Body of pancreas (tissue), 4 donors: ENCODE data around the gene HAUS3. TPM values are rescaled to one million over a fixed set of nuclear protein-coding genes. Genes with fewer than 3 reads are reported as not detected.

Experiments used
- ATAC-seq: fragments of 150-250 bp; one replicate; pipeline ENCODE4 v1.9.1; 2016
- DNase-seq, 4 donors: peaks; one replicate each; pipeline ENCODE4 v3.0.0-alpha.2; 2019
- H3K27ac ChIP-seq, 4 donors: fragments of 200-600 bp; sonication (generic); 1 replicate in 3 of 4; 2 replicates in 1 of 4; pipeline versions ENCODE4 v1.5.1 to v1.6.1; 2016 to 2019; ENCODE audit warnings: mild to moderate bottlenecking in 1 of 4, mixed read lengths in 1 of 4, moderate library complexity in 1 of 4
- H3K27me3 ChIP-seq, 2 donors: fragments of 200-600 bp; sonication (generic); one replicate each; pipeline ENCODE4 v1.6.0; 2016; ENCODE audit warnings: mild to moderate bottlenecking in 1 of 2
- H3K36me3 ChIP-seq, 2 donors: fragments of 200-600 bp; sonication (generic); replicated peaks in 1 of 2; 2 replicates each; pipeline ENCODE4 v1.5.1; 2016; ENCODE audit warnings: low read depth in 2 of 2; ENCODE audit not compliant: insufficient read depth in 1 of 2
- H3K4me1 ChIP-seq: fragments of 200-600 bp; sonication (generic); one replicate; pipeline ENCODE4 v1.6.0; 2016
- H3K4me3 ChIP-seq, 2 donors: fragments of 200-600 bp; sonication (generic); 1 replicate in 1 of 2; 2 replicates in 1 of 2; pipeline ENCODE4 v1.5.1; 2016 to 2019
- H3K9me3 ChIP-seq, 3 donors: fragments of 200-600 bp; sonication (generic); 1 replicate in 2 of 3; 2 replicates in 1 of 3; pipeline ENCODE4 v1.5.1; 2016
- POLR2A ChIP-seq, 3 donors: fragments of 450-650 bp; IDR thresholded peaks; one replicate each; pipeline ENCODE4 v1.6.1; 2016; ENCODE audit warnings: antibody characterized with exemption in 3 of 3, mild to moderate bottlenecking in 2 of 3
- WGBS, 2 donors: methylation state at CpG; one replicate each; pipeline ENCODE4 v1.1.5; 2017; 5-methylcytosine and 5-hydroxymethylcytosine counted together
- intact Hi-C: fragments of 100-400 bp; cut with DNase I; formaldehyde crosslinking; loops from one replicate; pipeline ENCODE4 v1.15.1; 2023
- total RNA-seq, 2 donors: library from RNA; depleted of rRNA; stranded (reverse); fragments of >200 nt; gene quantifications; one replicate each; pipeline ENCODE4 v1.1.0, GENCODE V29; 2016
- TF ChIP-seq, protein P1 (sequence below), 7 experiments: fragments of 450-650 bp in 4 of 7; fragments of 200-600 bp in 3 of 7; sonication (generic) in 3 of 7; IDR thresholded peaks; one replicate each; pipeline ENCODE4 v1.5.1; 2016 to 2019; ENCODE audit warnings: antibody characterized with exemption in 7 of 7

The HAUS3 gene
- total RNA-seq, 2 donors from 2014 or later, result 7.3 to 11.9 TPM

GRCh38 chr4:2266181-2266580 is 24.3 kb upstream of the HAUS3 start:
- 29% methylated on average over 7 to 8 of the region's 8 CpGs for WGBS, 2 donors
- H3K27ac ChIP-seq, result no peak overlapping the region
- TF ChIP-seq, protein P1, sequence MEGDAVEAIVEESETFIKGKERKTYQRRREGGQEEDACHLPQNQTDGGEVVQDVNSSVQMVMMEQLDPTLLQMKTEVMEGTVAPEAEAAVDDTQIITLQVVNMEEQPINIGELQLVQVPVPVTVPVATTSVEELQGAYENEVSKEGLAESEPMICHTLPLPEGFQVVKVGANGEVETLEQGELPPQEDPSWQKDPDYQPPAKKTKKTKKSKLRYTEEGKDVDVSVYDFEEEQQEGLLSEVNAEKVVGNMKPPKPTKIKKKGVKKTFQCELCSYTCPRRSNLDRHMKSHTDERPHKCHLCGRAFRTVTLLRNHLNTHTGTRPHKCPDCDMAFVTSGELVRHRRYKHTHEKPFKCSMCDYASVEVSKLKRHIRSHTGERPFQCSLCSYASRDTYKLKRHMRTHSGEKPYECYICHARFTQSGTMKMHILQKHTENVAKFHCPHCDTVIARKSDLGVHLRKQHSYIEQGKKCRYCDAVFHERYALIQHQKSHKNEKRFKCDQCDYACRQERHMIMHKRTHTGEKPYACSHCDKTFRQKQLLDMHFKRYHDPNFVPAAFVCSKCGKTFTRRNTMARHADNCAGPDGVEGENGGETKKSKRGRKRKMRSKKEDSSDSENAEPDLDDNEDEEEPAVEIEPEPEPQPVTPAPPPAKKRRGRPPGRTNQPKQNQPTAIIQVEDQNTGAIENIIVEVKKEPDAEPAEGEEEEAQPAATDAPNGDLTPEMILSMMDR (IDR thresholded peaks at IDR 0.05), result no peak
- TF ChIP-seq POLR2A (IDR thresholded peaks at IDR 0.05), result no peak
- DNase-seq, result peak in 2 of 4 donors; percentile 39 to 61
- H3K9me3 ChIP-seq, result no peaks in the 10 kb centered on the region
- no peak for ATAC-seq
- H3K4me3 ChIP-seq, result no peak overlapping the region
- intact Hi-C loops, result loop anchor here (10.0 kb wide), 1 partner anchor 159 kb away; no protein-coding TSS in a partner anchor
- H3K36me3 ChIP-seq, result no peaks in the 10 kb centered on the region
- peaks cover 17% of the 10 kb centered on the region for H3K4me1 ChIP-seq
- no peaks in the 10 kb centered on the region for H3K27me3 ChIP-seq

GRCh38 chr4:2265113-2266110 is 23.5 kb upstream of the HAUS3 start:
- TF ChIP-seq, protein P1 (IDR thresholded peaks at IDR 0.05), result no peak
- no peak for TF ChIP-seq POLR2A (IDR thresholded peaks at IDR 0.05)
- peaks cover 23% of the 10 kb centered on the region for H3K4me1 ChIP-seq
- no peak for ATAC-seq
- no peak overlapping the region for H3K4me3 ChIP-seq
- no peak for DNase-seq
- no peaks in the 10 kb centered on the region for H3K36me3 ChIP-seq
- WGBS, 2 donors, result 86 to 92% methylated on average over 10 to 18 of the region's 19 CpGs
- intact Hi-C loops, result loop anchor here (10.0 kb wide), 1 partner anchor 159 kb away; no protein-coding TSS in a partner anchor
- no peaks in the 10 kb centered on the region for H3K27me3 ChIP-seq
- H3K27ac ChIP-seq, result no peak overlapping the region
- H3K9me3 ChIP-seq, result no peaks in the 10 kb centered on the region

DNA sequence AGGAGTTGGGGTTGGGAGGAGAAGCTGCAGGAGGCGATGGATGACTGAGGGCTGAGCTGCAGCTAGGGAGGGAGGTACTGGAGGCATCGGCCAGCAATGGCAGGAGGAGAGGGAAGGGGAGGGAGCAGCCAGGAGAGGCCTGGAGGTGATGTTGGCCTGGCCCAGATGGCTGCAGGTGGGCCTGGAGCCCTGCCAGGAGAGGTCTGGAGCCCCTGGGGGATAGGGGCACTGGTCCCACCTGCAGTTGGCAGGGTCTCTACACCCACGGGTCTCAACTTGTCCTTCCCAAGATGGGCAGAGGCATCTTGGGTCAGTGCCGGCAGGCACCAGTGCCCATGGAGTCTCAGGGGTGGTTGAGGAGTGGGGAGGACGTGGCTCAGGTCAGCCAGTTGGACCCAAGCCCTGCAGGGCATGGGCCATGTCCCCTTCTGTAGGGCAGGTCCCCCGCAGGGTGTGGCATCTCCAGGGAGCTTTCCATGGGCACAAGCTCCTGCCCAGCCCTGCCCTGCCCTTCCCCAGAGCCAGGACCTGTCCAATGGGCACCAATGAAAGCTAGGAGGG is 22.6 kb upstream of the HAUS3 start:
- intact Hi-C loops, result loop anchor here (10.0 kb wide), 1 partner anchor 160 kb away; no protein-coding TSS in a partner anchor
- 83 to 95% methylated on average over 2 to 6 of the region's 6 CpGs for WGBS, 2 donors
- no peak for ATAC-seq

DNA sequence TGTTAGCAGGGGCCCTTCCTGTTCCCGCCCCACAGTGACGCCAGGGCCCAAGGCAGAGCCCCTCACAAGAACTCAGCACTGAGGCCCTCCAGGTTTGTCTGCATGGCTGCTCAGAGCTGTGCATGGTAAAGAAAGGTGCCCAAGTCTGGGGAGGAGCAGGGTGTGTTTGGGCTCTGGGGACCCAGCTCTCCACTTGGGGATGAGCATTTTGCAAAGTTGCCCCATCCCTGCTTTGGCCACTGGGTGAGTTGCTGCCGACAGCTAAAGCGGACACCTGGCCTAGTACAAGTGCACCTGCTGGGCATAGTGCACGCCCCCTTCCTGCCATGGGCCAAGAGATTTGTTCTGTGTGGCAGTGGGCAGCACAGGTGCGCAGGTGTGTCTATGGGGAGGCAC is 22.0 kb upstream of the HAUS3 start:
- TF ChIP-seq POLR2A (IDR thresholded peaks at IDR 0.05), result no peak
- TF ChIP-seq, protein P1 (IDR thresholded peaks at IDR 0.05), result no peak
- Histone ChIP-seq H3K36me3 (no peaks in the 10 kb centered on the region), H3K27me3 (no peaks in the 10 kb centered on the region), H3K4me3 (no peak overlapping the region), H3K27ac (no peak overlapping the region), H3K9me3 (no peaks in the 10 kb centered on the region), H3K4me1 (peaks cover 38% of the 10 kb centered on the region)
- no peak for ATAC-seq
- peak in 1 of 4 donors; percentile 13 for DNase-seq
- intact Hi-C loops, result loop anchor here (10.0 kb wide), 1 partner anchor 161 kb away; no protein-coding TSS in a partner anchor
- WGBS, 2 donors, result 80% methylated on average over 6 of the region's 6 CpGs; no CpG with 5 or more reads in 1 of the 2 donors

More for the DNA sequence above, 22.6 kb upstream of the HAUS3 start:
- TF ChIP-seq, protein P1 (IDR thresholded peaks at IDR 0.05), result no peak
- TF ChIP-seq POLR2A (IDR thresholded peaks at IDR 0.05), result no peak
- Histone ChIP-seq H3K27ac (no peak overlapping the region), H3K9me3 (no peaks in the 10 kb centered on the region), H3K4me1 (peaks cover 31% of the 10 kb centered on the region), H3K36me3 (no peaks in the 10 kb centered on the region), H3K27me3 (no peaks in the 10 kb centered on the region), H3K4me3 (no peak overlapping the region)
- DNase-seq, result peak in 1 of 4 donors; percentile 13
